Measurements from ENCODE around the gene C17orf78.
A peak's percentile ranks its signal among the peaks of the same experiment; 100 is the strongest.
"Not testable (repeated sequence)": the region's sequence is repeated elsewhere in the genome, so short reads cannot be mapped to it uniquely, and the experiment has no call there.

The C17orf78 gene

GRCh38 chr17:37388266-37388665 is 12.5 kb downstream of the C17orf78 start:
- no peak for DNase-seq

- DNase-seq = no peak
These were observed 13.4 kb downstream of the C17orf78 start for GRCh38 chr17:37389160-37389559.

- DNase-seq = no peak
These were observed 15.4 kb downstream of the C17orf78 start for GRCh38 chr17:37391146-37391545.

GRCh38 chr17:37392024-37392590 is 16.3 kb downstream of the C17orf78 start:
- DNase-seq = no peak

- no peak for DNase-seq
These were observed 17.6 kb downstream of the C17orf78 start for GRCh38 chr17:37393352-37393751.

GRCh38 chr17:37399265-37399803 is 23.5 kb downstream of the C17orf78 start:
- DNase-seq = no peak

GRCh38 chr17:37400505-37400904 is 24.7 kb downstream of the C17orf78 start:
- DNase-seq = no peak

GRCh38 chr17:37405522-37405921 is 29.7 kb downstream of the C17orf78 start:
- DNase-seq = not testable (repeated sequence)

GRCh38 chr17:37405955-37406634 is 30.3 kb downstream of the C17orf78 start:
- no peak for DNase-seq

- DNase-seq = peak; percentile 80
These were observed 31.1 kb downstream of the C17orf78 start, which contains the start of the genes ACACA and TADA2A for GRCh38 chr17:37406635-37407461. ACACA (minus strand) TSS chr17:37406836; CDS start chr17:37406299, 537 bp downstream. TADA2A (plus strand) TSS chr17:37406886; CDS start chr17:37411366, 4,480 bp downstream.

GRCh38 chr17:37408145-37408479 is 32.3 kb downstream of the C17orf78 start:
- not testable (repeated sequence) for DNase-seq

- no peak for DNase-seq
These were observed 34.6 kb downstream of the C17orf78 start for GRCh38 chr17:37410357-37410756.

GRCh38 chr17:37413875-37414519 is 38.2 kb downstream of the C17orf78 start:
- no peak for DNase-seq

- no peak for DNase-seq
These were observed 42.1 kb downstream of the C17orf78 start for GRCh38 chr17:37417852-37418251.

GRCh38 chr17:37422971-37423625 is 47.3 kb downstream of the C17orf78 start:
- no peak for DNase-seq

GRCh38 chr17:37425268-37425667 is 49.5 kb downstream of the C17orf78 start:
- DNase-seq = no peak

GRCh38 chr17:37429039-37429438 is 53.3 kb downstream of the C17orf78 start:
- no peak for DNase-seq

- no peak for DNase-seq
These were observed 53.7 kb downstream of the C17orf78 start for GRCh38 chr17:37429453-37429852.

- no peak for DNase-seq
These were observed 54.4 kb downstream of the C17orf78 start for GRCh38 chr17:37430051-37430627.

GRCh38 chr17:37432671-37433070 is 56.9 kb downstream of the C17orf78 start:
- no peak for DNase-seq

GRCh38 chr17:37438141-37438540 is 62.4 kb downstream of the C17orf78 start:
- DNase-seq = no peak

- no peak for DNase-seq
These were observed 64.6 kb downstream of the C17orf78 start for GRCh38 chr17:37440424-37440823.

Measured in CD4-positive, alpha-beta T cell treated with Interleukin-17A for 4 hours (primary cell).